ENCODE data around the gene PDZD2.
"Not testable (repeated sequence)": the region's sequence is repeated elsewhere in the genome, so short reads cannot be mapped to it uniquely, and the experiment has no call there.

PDZD2 gene

DNA sequence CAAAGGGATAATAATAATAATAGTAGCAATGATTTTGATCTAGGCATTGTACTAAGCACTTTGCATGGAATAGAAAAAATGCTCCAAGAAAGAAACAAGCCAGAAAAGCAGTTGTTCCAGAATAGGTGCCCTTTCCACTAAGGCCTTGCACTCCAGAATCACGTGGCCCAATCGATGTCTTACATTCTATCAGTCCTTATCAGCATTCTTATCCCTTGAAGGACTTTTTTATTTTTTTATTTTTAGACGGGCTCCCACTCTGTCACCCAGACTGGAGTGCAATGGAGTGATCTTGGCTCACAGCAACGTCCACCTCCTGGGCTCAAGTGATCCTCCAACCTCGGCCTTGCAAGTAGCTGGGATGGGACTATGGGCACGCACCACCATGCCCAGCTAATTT, 36.5 kb downstream of the PDZD2 start:
- DNase-seq (ENCODE audit: extremely low read depth, low read depth) = no peak
- no peak overlapping the region for H3K4me3 ChIP-seq (replicated peaks; ENCODE audit: low read depth, low read length)
- TF ChIP-seq, protein P1, sequence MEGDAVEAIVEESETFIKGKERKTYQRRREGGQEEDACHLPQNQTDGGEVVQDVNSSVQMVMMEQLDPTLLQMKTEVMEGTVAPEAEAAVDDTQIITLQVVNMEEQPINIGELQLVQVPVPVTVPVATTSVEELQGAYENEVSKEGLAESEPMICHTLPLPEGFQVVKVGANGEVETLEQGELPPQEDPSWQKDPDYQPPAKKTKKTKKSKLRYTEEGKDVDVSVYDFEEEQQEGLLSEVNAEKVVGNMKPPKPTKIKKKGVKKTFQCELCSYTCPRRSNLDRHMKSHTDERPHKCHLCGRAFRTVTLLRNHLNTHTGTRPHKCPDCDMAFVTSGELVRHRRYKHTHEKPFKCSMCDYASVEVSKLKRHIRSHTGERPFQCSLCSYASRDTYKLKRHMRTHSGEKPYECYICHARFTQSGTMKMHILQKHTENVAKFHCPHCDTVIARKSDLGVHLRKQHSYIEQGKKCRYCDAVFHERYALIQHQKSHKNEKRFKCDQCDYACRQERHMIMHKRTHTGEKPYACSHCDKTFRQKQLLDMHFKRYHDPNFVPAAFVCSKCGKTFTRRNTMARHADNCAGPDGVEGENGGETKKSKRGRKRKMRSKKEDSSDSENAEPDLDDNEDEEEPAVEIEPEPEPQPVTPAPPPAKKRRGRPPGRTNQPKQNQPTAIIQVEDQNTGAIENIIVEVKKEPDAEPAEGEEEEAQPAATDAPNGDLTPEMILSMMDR (IDR thresholded peaks at IDR 0.05; ENCODE audit: low read depth, low read length, missing control alignments) = no peak

GRCh38 chr5:31678180-31678579, 39.2 kb downstream of the PDZD2 start:
- no peak overlapping the region for H3K4me3 ChIP-seq (replicated peaks; ENCODE audit: low read depth, low read length)
- no peak for DNase-seq (ENCODE audit: extremely low read depth, low read depth)
- TF ChIP-seq, protein P1 (IDR thresholded peaks at IDR 0.05; ENCODE audit: low read depth, low read length, missing control alignments) = no peak

DNA sequence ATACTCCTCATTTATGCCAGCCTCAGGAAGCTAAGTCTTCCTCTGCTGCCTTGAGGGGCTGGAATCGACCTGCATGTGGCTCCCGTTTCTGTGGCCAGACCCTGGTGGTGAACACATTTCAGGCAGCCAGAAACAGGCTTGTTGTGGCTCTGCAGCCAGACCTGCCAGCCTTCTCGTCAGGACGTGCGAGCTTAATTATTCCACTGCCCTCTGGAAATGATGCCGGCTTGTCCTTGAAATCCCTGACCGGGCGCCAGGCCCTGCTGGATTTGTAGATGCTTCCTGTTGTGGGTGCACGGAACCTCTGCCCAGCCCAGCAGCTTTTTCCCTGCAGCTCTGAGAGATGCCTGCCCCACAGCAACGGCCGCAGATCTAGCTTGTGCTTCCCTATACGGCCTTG, 41.6 kb downstream of the PDZD2 start:
- DNase-seq (ENCODE audit: extremely low read depth, low read depth) = no peak
- TF ChIP-seq, protein P1 (IDR thresholded peaks at IDR 0.05; ENCODE audit: low read depth, low read length, missing control alignments) = no peak
- no peak overlapping the region for H3K4me3 ChIP-seq (replicated peaks; ENCODE audit: low read depth, low read length)

DNA sequence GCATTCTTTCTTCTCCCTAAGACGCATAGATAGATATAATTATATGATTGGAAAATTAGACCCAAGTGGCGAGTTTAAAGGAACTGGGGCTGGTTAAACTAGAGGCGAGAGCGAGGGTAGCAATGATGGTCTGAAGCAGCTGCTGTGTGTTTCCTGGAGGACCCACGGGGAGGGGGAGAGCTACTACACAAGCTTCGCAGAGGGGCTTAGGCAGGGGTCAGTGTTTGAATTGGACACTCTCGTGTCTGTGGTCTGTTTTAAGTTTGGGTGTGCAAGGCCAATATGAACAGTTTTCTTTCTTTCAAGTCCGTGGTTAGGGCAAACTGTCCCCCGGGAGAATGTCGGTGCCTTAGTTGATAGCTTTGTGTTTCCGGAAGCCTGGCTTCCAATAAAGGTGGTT, 43.1 kb downstream of the PDZD2 start:
- DNase-seq (ENCODE audit: extremely low read depth, low read depth) = no peak

DNA sequence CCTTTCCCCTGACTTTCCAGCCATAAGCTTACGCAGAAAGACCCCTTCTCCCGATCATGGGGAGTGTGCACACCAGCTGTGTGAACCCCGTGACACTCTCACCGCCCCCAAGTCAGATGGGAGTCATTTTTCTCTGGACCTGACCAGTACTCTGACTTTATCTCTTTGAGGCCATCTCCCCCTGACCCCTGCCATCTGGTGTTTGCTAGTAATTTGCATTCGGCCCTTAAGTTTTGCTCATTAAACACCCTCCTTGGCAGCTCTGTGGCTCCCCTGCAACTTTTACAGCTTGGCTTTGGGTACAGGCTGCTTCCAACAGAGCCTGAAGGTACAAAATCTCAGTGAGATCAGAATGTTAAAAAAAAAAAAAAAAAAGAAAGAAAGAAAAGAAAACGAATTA, 43.9 kb downstream of the PDZD2 start:
- H3K4me3 ChIP-seq (replicated peaks; ENCODE audit: low read depth, low read length) = no peak overlapping the region
- no peak for DNase-seq (ENCODE audit: extremely low read depth, low read depth)
- TF ChIP-seq, protein P1 (IDR thresholded peaks at IDR 0.05; ENCODE audit: low read depth, low read length, missing control alignments) = no peak

More for the DNA sequence above, 43.1 kb downstream of the PDZD2 start:
- no peak overlapping the region for H3K4me3 ChIP-seq (replicated peaks; ENCODE audit: low read depth, low read length)
- TF ChIP-seq, protein P1 (IDR thresholded peaks at IDR 0.05; ENCODE audit: low read depth, low read length, missing control alignments) = no peak

- TF ChIP-seq, protein P1 (IDR thresholded peaks at IDR 0.05; ENCODE audit: low read depth, low read length, missing control alignments) = no peak
- DNase-seq (ENCODE audit: extremely low read depth, low read depth) = no peak
- H3K4me3 ChIP-seq (replicated peaks; ENCODE audit: low read depth, low read length) = no peak overlapping the region
Measured at GRCh38 chr5:31688515-31689092, 49.7 kb downstream of the PDZD2 start.

DNA sequence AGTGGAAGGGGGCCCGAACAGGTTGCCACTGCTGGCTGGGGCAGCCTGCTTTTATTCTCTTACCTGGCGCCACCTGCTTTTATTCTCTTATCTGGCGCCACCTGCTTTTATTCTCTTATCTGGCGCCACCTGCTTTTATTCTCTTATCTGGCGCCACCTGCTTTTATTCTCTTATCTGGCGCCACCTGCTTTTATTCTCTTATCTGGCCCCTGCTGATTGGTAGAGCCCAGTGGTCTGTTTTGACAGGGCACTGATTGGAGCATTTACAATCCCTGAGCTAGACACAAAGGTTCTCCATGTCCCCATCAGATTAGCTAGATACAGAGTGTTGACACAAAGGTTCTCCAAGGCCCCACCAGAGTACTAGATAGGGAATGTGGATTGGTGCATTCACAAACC, 52.5 kb downstream of the PDZD2 start:
- DNase-seq (ENCODE audit: extremely low read depth, low read depth); H3K4me3 ChIP-seq (replicated peaks; ENCODE audit: low read depth, low read length): not testable (repeated sequence)
